ENCODE data around the gene HSPB6.

GRCh38 chr19:35719402-35720162 lies 37.2 kb downstream of the HSPB6 start:
- TF ChIP-seq CTCF (IDR thresholded peaks at IDR 0.05) (no peak), POLR2A (IDR thresholded peaks at IDR 0.05) (no peak)

Measured in esophagus squamous epithelium (tissue), 4 donors.